Endothelial cell of umbilical vein (primary cell): Measurements from ENCODE around the gene CCDC15.

Source experiments
- CTCF ChIP-seq, 2 donors: IDR thresholded peaks; 1 replicate in 1 of 2; 2 replicates in 1 of 2; pipeline ENCODE4 v1.5.1; 2011; ENCODE audit warnings: low read length in 2 of 2, mild to moderate bottlenecking in 2 of 2, moderate library complexity in 2 of 2, control low read depth in 1 of 2, inconsistent platforms in 1 of 2, low read depth in 1 of 2; ENCODE audit not compliant: insufficient read depth in 1 of 2; ENCODE audit errors: extremely low read depth in 1 of 2
- EZH2 ChIP-seq: IDR thresholded peaks from 2 replicates; pipeline ENCODE4 v1.6.1; 2012; ENCODE audit warnings: borderline replicate concordance, low read depth, mild to moderate bottlenecking, moderate library complexity, low read length, inconsistent platforms; ENCODE audit not compliant: severe bottlenecking
- JUN ChIP-seq: IDR thresholded peaks from 2 replicates; pipeline ENCODE4 v1.6.1; 2011; ENCODE audit warnings: borderline replicate concordance, low read depth; ENCODE audit not compliant: insufficient read length, insufficient read depth
- MAX ChIP-seq: IDR thresholded peaks from 2 replicates; pipeline ENCODE4 v1.6.1; 2011; ENCODE audit not compliant: insufficient read depth, insufficient read length
- MYC ChIP-seq: IDR thresholded peaks from one replicate; pipeline ENCODE4 v1.6.1; 2011; ENCODE audit warnings: mild to moderate bottlenecking, low read depth, low read length
- POLR2A ChIP-seq: IDR thresholded peaks from 2 replicates; pipeline ENCODE4 v1.6.1; 2012; ENCODE audit warnings: low read depth, mild to moderate bottlenecking, control low read depth, low read length
- POLR2AphosphoS5 ChIP-seq: IDR thresholded peaks from 2 replicates; pipeline ENCODE4 v1.6.1; 2012; ENCODE audit warnings: low read depth, mild to moderate bottlenecking, control low read depth, low read length, moderate library complexity; ENCODE audit not compliant: insufficient read depth

- TF ChIP-seq POLR2A (no peak), POLR2AphosphoS5 (no peak), CTCF (IDR thresholded peaks at IDR 0.05; ENCODE audit: extremely low read depth in 1 of 2, insufficient read depth in 1 of 2, low read depth in 1 of 2, low read length in 2 of 2) (no peak), EZH2 (no peak), MAX (no peak), MYC (no peak), JUN (no peak)
These were observed 121.2 kb downstream of the CCDC15 start for GRCh38 chr11:125075242-125075625.
